ENCODE results near the gene LAIR2. TPM values are rescaled to one million over a fixed set of nuclear protein-coding genes. Genes with fewer than 3 reads are reported as not detected.

Gene LAIR2
- 1.7 TPM for total RNA-seq
- long read RNA-seq: 0 reads

GRCh38 chr19:54502518-54503048, at the start of gene LAIR2:
LAIR2 (plus strand) TSS chr19:54502831; CDS start chr19:54502919, 88 bp downstream.
- no peak for DNase-seq (ENCODE audit: low spot score)

GRCh38 chr19:54453921-54454780, 48.5 kb upstream of the LAIR2 start:
- DNase-seq (ENCODE audit: low spot score): no peak

GRCh38 chr19:54454781-54455675, 47.6 kb upstream of the LAIR2 start:
- no peak for DNase-seq (ENCODE audit: low spot score)

- DNase-seq (ENCODE audit: low spot score): no peak
These were observed 46.7 kb upstream of the LAIR2 start for GRCh38 chr19:54455786-54456422.

GRCh38 chr19:54456423-54457373, 45.9 kb upstream of the LAIR2 start:
- no peak for DNase-seq (ENCODE audit: low spot score)

- DNase-seq (ENCODE audit: low spot score): no peak
These were observed 44.6 kb upstream of the LAIR2 start for GRCh38 chr19:54457773-54458647.

GRCh38 chr19:54458648-54459281, 43.9 kb upstream of the LAIR2 start:
- peak; percentile 87 for DNase-seq (ENCODE audit: low spot score)

GRCh38 chr19:54459282-54460229, 43.1 kb upstream of the LAIR2 start:
- no peak for DNase-seq (ENCODE audit: low spot score)

- no peak for DNase-seq (ENCODE audit: low spot score)
These were observed 42.2 kb upstream of the LAIR2 start for GRCh38 chr19:54460230-54461005.

GRCh38 chr19:54461210-54461609, 41.4 kb upstream of the LAIR2 start:
- no peak for DNase-seq (ENCODE audit: low spot score)

- DNase-seq (ENCODE audit: low spot score): no peak
These were observed 41.0 kb upstream of the LAIR2 start for GRCh38 chr19:54461613-54462012.

GRCh38 chr19:54462047-54462654, 40.5 kb upstream of the LAIR2 start:
- DNase-seq (ENCODE audit: low spot score): no peak

GRCh38 chr19:54462655-54463530, 39.7 kb upstream of the LAIR2 start:
- DNase-seq (ENCODE audit: low spot score): peak; percentile 95

GRCh38 chr19:54463531-54464043, 39.0 kb upstream of the LAIR2 start, which contains the start of gene LENG9:
LENG9 (minus strand) TSS chr19:54463778; CDS start chr19:54463526, 252 bp downstream.
- peak; percentile 98 for DNase-seq (ENCODE audit: low spot score)

Measured in mesenteric fat pad (tissue), 1 donor.